CD4-positive, CD25-positive, alpha-beta regulatory T cell (primary cell): ENCODE measurements around the gene PSMC4. TPM values are rescaled to one million over a fixed set of nuclear protein-coding genes. Genes with fewer than 3 reads are reported as not detected.

Experiments used
- ATAC-seq, 2 donors: fragments of 150-1000 bp; cut with Tn5 transposase; one replicate each; pipeline ENCODE4 v1.10.0; 2021; ENCODE audit warnings: low read depth in 2 of 2, moderate number of reproducible peaks in 2 of 2, moderate library complexity in 1 of 2
- DNase-seq, 3 donors: peaks; one replicate each; pipeline versions ENCODE4 v3.0.0 to v3.0.0-alpha.2; 2012 to 2022; ENCODE audit warnings: mixed read lengths in 1 of 3
- H3K27ac ChIP-seq: one replicate; pipeline ENCODE4 v1.7.0; 2013; ENCODE audit warnings: mild to moderate bottlenecking, low read length; ENCODE audit not compliant: insufficient read depth, poor library complexity, severe bottlenecking
- H3K27me3 ChIP-seq: one replicate; pipeline ENCODE4 v1.7.0; 2013; ENCODE audit warnings: low read length; ENCODE audit not compliant: control insufficient read depth, insufficient read depth
- H3K36me3 ChIP-seq: one replicate; pipeline ENCODE4 v1.7.0; 2013; ENCODE audit warnings: mild to moderate bottlenecking, low read length, moderate library complexity; ENCODE audit not compliant: control insufficient read depth, insufficient read depth
- H3K4me1 ChIP-seq: 2 replicates; pipeline ENCODE4 v1.7.0; 2013; ENCODE audit warnings: mild to moderate bottlenecking, low read length; ENCODE audit not compliant: insufficient read depth, control insufficient read depth, poor library complexity, severe bottlenecking
- H3K4me3 ChIP-seq: one replicate; pipeline ENCODE4 v1.7.0; 2013; ENCODE audit warnings: low read depth, mild to moderate bottlenecking, low read length, moderate library complexity
- H3K9me3 ChIP-seq, 2 experiments: 1 replicate in 1 of 2; 2 replicates in 1 of 2; pipeline ENCODE4 v1.7.0; 2013; ENCODE audit warnings: low read length in 2 of 2, mild to moderate bottlenecking in 1 of 2, moderate library complexity in 1 of 2; ENCODE audit not compliant: control insufficient read depth in 2 of 2
- H3K27ac Mint-ChIP-seq, 3 donors: one replicate each; pipeline ENCODE4 v1.8.0; 2020 to 2022; ENCODE audit warnings: mild to moderate bottlenecking in 3 of 3, mixed read lengths in 3 of 3, moderate library complexity in 2 of 3
- H3K27me3 Mint-ChIP-seq: one replicate; pipeline ENCODE4 v1.8.0; 2022; ENCODE audit warnings: mild to moderate bottlenecking, mixed read lengths
- H3K36me3 Mint-ChIP-seq: one replicate; pipeline ENCODE4 v1.8.0; 2020; ENCODE audit warnings: mixed read lengths
- H3K4me1 Mint-ChIP-seq, 4 donors: one replicate each; pipeline ENCODE4 v1.8.0; 2020 to 2022; ENCODE audit warnings: mixed read lengths in 4 of 4, mild to moderate bottlenecking in 1 of 4
- H3K4me3 Mint-ChIP-seq, 4 donors: one replicate each; pipeline ENCODE4 v1.8.0; 2020 to 2022; ENCODE audit warnings: mild to moderate bottlenecking in 4 of 4, mixed read lengths in 4 of 4, moderate library complexity in 3 of 4
- H3K9me3 Mint-ChIP-seq, 7 donors: one replicate each; pipeline ENCODE4 v1.8.0; 2020 to 2022; ENCODE audit warnings: mixed read lengths in 7 of 7, mild to moderate bottlenecking in 3 of 7, moderate library complexity in 2 of 7
- polyA plus RNA-seq, 4 donors: library from polyadenylated mRNA; unstranded; fragments of 300-500 nt; fragmentation: Illumina TruSeq; gene quantifications; one replicate each; pipeline ENCODE4 v1.2.3, GENCODE V29; 2021
- total RNA-seq: library from RNA; stranded (reverse); gene quantifications from one replicate; pipeline ENCODE4 v1.2.3, GENCODE V29; 2022

The PSMC4 gene
- total and polyA plus RNA-seq, 5 donors from 2014 or later: 89.9 to 122 (median 105) TPM

GRCh38 chr19:39993605-39994004, 22.6 kb downstream of the PSMC4 start:
- Histone ChIP-seq H3K9me3 (peaks cover 0 to 17% of the 10 kb centered on the region in 2 experiments), H3K27me3 (no peaks in the 10 kb centered on the region), H3K36me3 (peaks cover 4% of the 10 kb centered on the region), H3K27ac (no peak overlapping the region), H3K4me3 (no peak overlapping the region), H3K4me1 (peaks cover 17% of the 10 kb centered on the region)
- H3K27ac Mint-ChIP-seq: no peak overlapping the region
- DNase-seq: no peak
- peaks cover 27% of the 10 kb centered on the region for H3K36me3 Mint-ChIP-seq
- no peak overlapping the region for H3K4me3 Mint-ChIP-seq
- ATAC-seq: no peak
- no peaks in the 10 kb centered on the region for H3K27me3 Mint-ChIP-seq
- H3K4me1 Mint-ChIP-seq: peaks cover 23 to 74% (median 55%) of the 10 kb centered on the region in 4 donors
- peaks cover 0 to 13% (median 6%) of the 10 kb centered on the region in 7 donors for H3K9me3 Mint-ChIP-seq

GRCh38 chr19:39994361-39994760, 23.4 kb downstream of the PSMC4 start:
- Mint-ChIP-seq H3K27ac (no peak overlapping the region), H3K27me3 (no peaks in the 10 kb centered on the region), H3K36me3 (peaks cover 23% of the 10 kb centered on the region), H3K4me1 (peaks cover 23 to 71% (median 54%) of the 10 kb centered on the region in 4 donors), H3K4me3 (peak overlapping the region in 3 of 4 donors; percentile 29 to 48 (median 33)), H3K9me3 (peaks cover 0 to 13% (median 5%) of the 10 kb centered on the region in 7 donors)
- Histone ChIP-seq H3K36me3 (peaks cover 4% of the 10 kb centered on the region), H3K4me1 (peaks cover 17% of the 10 kb centered on the region), H3K9me3 (peaks cover 0 to 17% of the 10 kb centered on the region in 2 experiments), H3K27ac (no peak overlapping the region), H3K4me3 (no peak overlapping the region), H3K27me3 (no peaks in the 10 kb centered on the region)
- DNase-seq (no peak), ATAC-seq (no peak)

- DNase-seq (no peak), ATAC-seq (no peak)
- peak overlapping the region; percentile 74 to 99 (median 96) for H3K4me3 Mint-ChIP-seq
- peaks cover 17% of the 10 kb centered on the region for H3K36me3 Mint-ChIP-seq
- no peaks in the 10 kb centered on the region for H3K27me3 Mint-ChIP-seq
- H3K36me3 ChIP-seq: peaks cover 4% of the 10 kb centered on the region
- H3K9me3 ChIP-seq: peaks cover 0 to 17% of the 10 kb centered on the region in 2 experiments
- peak overlapping the region; percentile 87 for H3K27ac ChIP-seq
- peaks cover 0 to 13% (median 2%) of the 10 kb centered on the region in 7 donors for H3K9me3 Mint-ChIP-seq
- no peaks in the 10 kb centered on the region for H3K27me3 ChIP-seq
- peaks cover 23 to 60% (median 45%) of the 10 kb centered on the region in 4 donors for H3K4me1 Mint-ChIP-seq
- H3K4me1 ChIP-seq: peaks cover 17% of the 10 kb centered on the region
- peak overlapping the region; percentile 89 for H3K4me3 ChIP-seq
- no peak overlapping the region for H3K27ac Mint-ChIP-seq
Observed at GRCh38 chr19:39995794-39996193, 24.8 kb downstream of the PSMC4 start.

- Mint-ChIP-seq H3K9me3 (peaks cover 0 to 13% (median 2%) of the 10 kb centered on the region in 7 donors), H3K27ac (peak overlapping the region; percentile 92 to 99 (median 95)), H3K36me3 (peaks cover 17% of the 10 kb centered on the region), H3K4me3 (peak overlapping the region; percentile 94 to 99 (median 96)), H3K4me1 (peaks cover 19 to 54% (median 44%) of the 10 kb centered on the region in 4 donors), H3K27me3 (no peaks in the 10 kb centered on the region)
- H3K4me1 ChIP-seq: peaks cover 17% of the 10 kb centered on the region
- peak overlapping the region; percentile 89 for H3K4me3 ChIP-seq
- peak in 1 of 3 donors; percentile 21 for DNase-seq
- H3K36me3 ChIP-seq: peaks cover 4% of the 10 kb centered on the region
- H3K27me3 ChIP-seq: no peaks in the 10 kb centered on the region
- ATAC-seq: peak; percentile 46 to 61
- H3K27ac ChIP-seq: peak overlapping the region; percentile 87
- H3K9me3 ChIP-seq: peaks cover 0 to 17% of the 10 kb centered on the region in 2 experiments
Observed at GRCh38 chr19:39996218-39996810, 25.3 kb downstream of the PSMC4 start.

GRCh38 chr19:39996811-39997637, 26.1 kb downstream of the PSMC4 start, which contains the start of gene ZNF546:
ZNF546 (plus strand) TSS chr19:39997060; CDS start chr19:39998327, 1,267 bp downstream.
- peak; percentile 86 to 97 (median 90) for DNase-seq
- H3K4me3 Mint-ChIP-seq: peak within 1 kb of the TSS; percentile 94 to 99 (median 96)
- peak within 1 kb of the TSS; percentile 92 to 99 (median 95) for H3K27ac Mint-ChIP-seq
- H3K4me1 ChIP-seq: peaks cover 17% of the 10 kb centered on the region
- H3K27me3 Mint-ChIP-seq: no peaks in the 10 kb centered on the region
- H3K36me3 Mint-ChIP-seq: peaks cover 17% of the 10 kb centered on the region
- peaks cover 4% of the 10 kb centered on the region for H3K36me3 ChIP-seq
- H3K4me3 ChIP-seq: peak within 1 kb of the TSS; percentile 89
- peak; percentile 96 to 97 for ATAC-seq
- H3K27me3 ChIP-seq: no peaks in the 10 kb centered on the region
- peaks cover 0 to 17% of the 10 kb centered on the region in 2 experiments for H3K9me3 ChIP-seq
- peaks cover 14 to 49% (median 41%) of the 10 kb centered on the region in 4 donors for H3K4me1 Mint-ChIP-seq
- H3K27ac ChIP-seq: peak within 1 kb of the TSS; percentile 87
- H3K9me3 Mint-ChIP-seq: peaks cover 0 to 13% (median 2%) of the 10 kb centered on the region in 7 donors

- H3K4me3 ChIP-seq: peak overlapping the region; percentile 89
- peaks cover 16% of the 10 kb centered on the region for H3K36me3 Mint-ChIP-seq
- peak overlapping the region; percentile 87 for H3K27ac ChIP-seq
- peaks cover 4% of the 10 kb centered on the region for H3K36me3 ChIP-seq
- peaks cover 0 to 16% of the 10 kb centered on the region in 2 experiments for H3K9me3 ChIP-seq
- H3K4me1 Mint-ChIP-seq: peaks cover 14 to 44% (median 35%) of the 10 kb centered on the region in 4 donors
- peak overlapping the region; percentile 94 to 99 (median 96) for H3K4me3 Mint-ChIP-seq
- peak in 1 of 3 donors; percentile 35 for DNase-seq
- ATAC-seq: no peak
- no peaks in the 10 kb centered on the region for H3K27me3 ChIP-seq
- H3K9me3 Mint-ChIP-seq: peaks cover 0 to 13% (median 2%) of the 10 kb centered on the region in 7 donors
- H3K27me3 Mint-ChIP-seq: no peaks in the 10 kb centered on the region
- peak overlapping the region; percentile 92 to 99 (median 95) for H3K27ac Mint-ChIP-seq
- peaks cover 17% of the 10 kb centered on the region for H3K4me1 ChIP-seq
Observed at GRCh38 chr19:39997638-39998216, 26.8 kb downstream of the PSMC4 start.

GRCh38 chr19:39998501-39998900, 27.5 kb downstream of the PSMC4 start:
- peak overlapping the region in 2 of 3 donors; percentile 92 to 95 for H3K27ac Mint-ChIP-seq
- H3K36me3 Mint-ChIP-seq: peaks cover 9% of the 10 kb centered on the region
- peaks cover 0 to 6% (median 0%) of the 10 kb centered on the region in 7 donors for H3K9me3 Mint-ChIP-seq
- peak overlapping the region; percentile 94 to 99 (median 96) for H3K4me3 Mint-ChIP-seq
- DNase-seq: no peak
- no peak overlapping the region for H3K4me3 ChIP-seq
- no peaks in the 10 kb centered on the region for H3K27me3 ChIP-seq
- H3K4me1 Mint-ChIP-seq: peaks cover 14 to 40% (median 32%) of the 10 kb centered on the region in 4 donors
- H3K27me3 Mint-ChIP-seq: no peaks in the 10 kb centered on the region
- ATAC-seq: no peak
- peaks cover 4% of the 10 kb centered on the region for H3K36me3 ChIP-seq
- peaks cover 0 to 8% of the 10 kb centered on the region in 2 experiments for H3K9me3 ChIP-seq
- H3K27ac ChIP-seq: no peak overlapping the region
- H3K4me1 ChIP-seq: peaks cover 17% of the 10 kb centered on the region
